HG02610 (cell line): ENCODE measurements around the gene MYH7B.

ENCODE experiments used
- ATAC-seq: cut with Tn5 transposase; IDR thresholded peaks from one replicate; pipeline ENCODE4 v1.9.1; 2021; ENCODE audit warnings: mild to moderate bottlenecking, moderate library complexity; ENCODE audit not compliant: unreplicated experiment

The MYH7B gene

DNA sequence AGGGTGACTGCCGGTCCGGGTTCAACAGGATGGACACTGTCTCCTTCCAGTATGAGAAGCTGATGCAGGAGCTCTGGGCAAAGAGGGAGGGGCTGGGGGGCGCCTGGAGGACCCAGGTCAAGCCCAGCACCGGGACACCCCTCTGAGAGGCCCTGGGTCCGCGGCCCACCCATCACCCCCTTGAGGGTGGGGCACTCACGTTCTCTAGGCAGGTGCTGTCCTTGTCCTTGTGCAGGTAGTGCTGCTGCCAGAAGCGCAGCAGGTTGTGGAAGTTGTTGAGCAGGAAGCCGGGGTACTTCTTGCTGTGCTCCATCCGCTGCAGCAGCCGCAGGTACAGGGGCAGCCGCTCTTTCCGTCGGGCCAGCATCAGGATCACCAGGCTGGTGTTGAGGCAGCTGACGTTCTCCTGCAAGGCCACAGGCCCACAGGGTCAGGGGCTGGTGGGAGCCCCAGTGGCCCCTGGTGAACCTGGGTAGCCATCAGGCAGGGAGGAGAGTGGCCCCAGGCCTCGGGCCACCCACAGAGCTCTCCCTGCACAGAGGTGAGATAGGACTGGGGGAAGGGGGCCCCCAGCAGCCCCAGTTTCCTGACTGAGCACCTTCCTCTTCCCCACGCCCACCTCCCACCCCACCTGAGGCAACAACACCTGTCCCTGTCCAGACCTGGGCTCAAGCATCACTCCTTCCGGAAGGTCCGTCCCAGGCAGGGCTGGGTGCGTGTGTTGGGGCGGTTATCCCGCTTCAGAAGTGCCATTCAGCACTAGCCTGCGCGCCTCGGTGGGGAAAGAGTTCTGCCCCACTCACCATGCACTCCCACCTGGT is 47.8 kb downstream of the MYH7B start:
- no peak for ATAC-seq

DNA sequence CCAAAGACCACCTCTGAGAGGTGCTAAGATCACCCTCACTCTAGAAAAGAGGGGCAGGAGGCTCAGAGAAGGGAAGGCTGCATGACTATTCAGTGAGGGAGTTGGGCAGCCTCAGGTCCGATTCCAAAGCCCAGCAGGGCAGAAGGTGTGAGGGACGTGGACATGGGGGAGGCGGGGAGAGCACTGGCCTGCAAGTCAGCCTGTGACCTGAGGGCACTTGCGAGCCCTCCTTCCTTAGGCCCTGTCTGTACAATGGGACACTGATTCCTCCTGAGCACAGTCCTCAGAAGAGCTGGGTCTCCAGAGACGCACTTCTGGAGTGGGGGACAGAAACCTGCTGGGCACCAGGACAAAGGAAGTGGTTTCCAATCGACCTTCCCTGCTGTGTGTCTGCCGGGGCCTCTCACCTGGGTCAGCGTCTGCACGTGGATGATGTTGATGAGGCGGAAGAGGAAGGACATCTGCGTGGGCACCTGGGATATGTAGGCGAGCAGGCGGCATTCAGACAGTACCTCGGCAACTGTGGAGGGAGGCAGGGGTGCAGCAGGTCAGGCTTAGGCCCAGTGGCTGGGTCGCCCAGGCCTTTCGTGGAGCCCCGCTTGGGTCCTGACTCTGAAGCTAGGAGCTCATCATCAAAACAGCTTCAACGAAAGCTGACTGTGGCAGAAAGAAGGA is 48.5 kb downstream of the MYH7B start:
- no peak for ATAC-seq

DNA sequence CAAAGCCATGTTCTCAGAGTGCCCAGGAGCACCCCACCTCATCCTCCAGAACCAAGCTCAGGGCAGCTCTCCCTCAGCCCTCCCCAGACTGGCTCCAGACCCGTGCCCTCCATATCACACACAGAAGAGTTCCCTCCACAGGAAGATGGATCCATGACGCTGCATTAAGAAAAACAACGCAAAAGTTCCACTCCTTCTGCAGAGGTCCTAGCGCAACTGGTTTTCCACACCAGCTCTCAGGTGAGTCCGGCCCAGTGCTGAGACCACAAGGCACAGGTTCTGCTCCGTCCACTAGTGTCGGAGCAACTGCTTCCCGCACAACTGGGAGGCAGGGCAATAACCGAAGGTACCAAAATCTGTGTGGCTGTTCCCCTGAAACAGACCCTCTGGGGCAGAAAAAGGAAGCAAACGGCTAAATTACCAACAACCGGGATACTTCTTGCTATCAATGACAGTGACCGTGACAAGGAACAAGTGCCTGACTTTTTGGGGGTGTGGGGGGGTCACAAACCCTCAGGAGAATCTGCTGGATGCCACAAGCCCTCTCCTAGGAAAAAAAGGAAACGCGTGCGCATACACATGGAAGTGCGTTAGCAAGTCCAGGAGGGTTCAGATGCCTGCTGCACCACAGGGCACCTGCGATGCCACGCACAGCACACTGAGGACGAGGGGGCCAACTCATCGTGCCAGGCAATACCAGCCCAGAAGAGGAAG is 49.2 kb downstream of the MYH7B start:
- no peak for ATAC-seq
